HG02840 (cell line): Measurements from ENCODE around the gene NPDC1.

Experiments
- ATAC-seq: cut with Tn5 transposase; IDR thresholded peaks from one replicate; pipeline ENCODE4 v1.9.1; 2021; ENCODE audit warnings: mild to moderate bottlenecking, moderate library complexity, moderate number of reproducible peaks; ENCODE audit not compliant: unreplicated experiment, low FRiP score

The NPDC1 gene

GRCh38 chr9:137058521-137059234 lies 12.7 kb upstream of the NPDC1 start:
- ATAC-seq, result no peak

GRCh38 chr9:137057545-137057944 lies 11.6 kb upstream of the NPDC1 start:
- no peak for ATAC-seq

DNA sequence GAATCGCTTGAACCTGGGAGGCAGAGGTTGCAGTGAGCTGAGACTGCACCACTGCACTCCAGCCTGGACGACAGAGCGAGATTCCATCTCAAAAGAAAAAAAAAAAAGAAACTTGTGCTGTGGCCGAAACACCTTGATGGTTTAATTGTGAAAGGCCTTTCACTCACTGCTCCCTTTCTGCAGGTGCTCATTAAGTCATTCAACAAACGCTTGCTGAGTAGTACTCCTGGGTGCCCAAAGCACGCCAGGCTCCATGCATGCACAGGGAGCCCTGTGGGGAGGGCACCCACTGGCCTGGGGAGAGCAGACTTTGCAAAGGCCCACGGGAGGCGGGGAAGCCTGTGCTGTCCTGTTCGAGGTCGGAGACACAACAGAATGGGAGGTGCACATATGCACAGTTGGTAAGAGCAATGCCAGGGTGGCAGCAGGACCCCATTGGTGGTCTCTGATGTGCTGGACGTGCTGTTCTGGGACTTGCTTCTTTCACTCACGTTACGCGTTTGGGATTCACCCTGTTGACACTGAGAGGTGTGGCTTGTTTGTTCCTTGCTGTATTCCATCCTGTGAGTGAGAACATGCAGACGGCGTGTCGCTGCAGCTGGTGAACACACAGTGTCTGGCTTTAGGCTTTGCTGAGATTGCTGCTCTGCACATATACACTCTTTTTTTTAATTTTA lies 10.9 kb upstream of the NPDC1 start:
- ATAC-seq, result no peak

- ATAC-seq, result no peak
Observed at GRCh38 chr9:137055385-137056364, 9.7 kb upstream of the NPDC1 start.

- ATAC-seq, result no peak
Observed at GRCh38 chr9:137054932-137055384, 9.0 kb upstream of the NPDC1 start.

GRCh38 chr9:137053944-137054931 lies 8.3 kb upstream of the NPDC1 start, which contains the start of gene ENTPD2:
TSS of gene ENTPD2 (minus strand) at chr9:137054061. CDS start at chr9:137053997, 64 bp downstream.
- ATAC-seq, result no peak

- no peak for ATAC-seq
Observed at GRCh38 chr9:137052998-137053943, 7.3 kb upstream of the NPDC1 start.

DNA sequence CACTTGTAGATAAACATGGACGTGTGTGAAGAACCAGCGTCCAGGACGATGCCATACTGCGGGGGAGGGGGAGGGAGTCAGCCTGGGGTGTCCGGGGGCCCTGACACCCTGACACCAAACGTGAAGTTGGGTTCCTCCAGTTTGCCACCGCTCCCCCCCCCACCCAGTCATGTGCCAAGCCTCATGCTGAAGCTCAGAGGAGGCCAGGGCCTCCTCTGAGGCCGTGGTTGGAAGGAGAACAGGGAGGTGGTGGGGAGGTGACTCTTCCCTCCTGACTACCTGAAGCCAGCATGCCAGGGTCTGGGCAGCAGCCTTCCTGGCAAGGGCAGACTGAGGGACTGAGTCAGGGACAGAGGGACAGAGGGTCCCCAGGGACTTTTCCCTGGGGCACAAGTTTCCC lies 6.3 kb upstream of the NPDC1 start:
- no peak for ATAC-seq

DNA sequence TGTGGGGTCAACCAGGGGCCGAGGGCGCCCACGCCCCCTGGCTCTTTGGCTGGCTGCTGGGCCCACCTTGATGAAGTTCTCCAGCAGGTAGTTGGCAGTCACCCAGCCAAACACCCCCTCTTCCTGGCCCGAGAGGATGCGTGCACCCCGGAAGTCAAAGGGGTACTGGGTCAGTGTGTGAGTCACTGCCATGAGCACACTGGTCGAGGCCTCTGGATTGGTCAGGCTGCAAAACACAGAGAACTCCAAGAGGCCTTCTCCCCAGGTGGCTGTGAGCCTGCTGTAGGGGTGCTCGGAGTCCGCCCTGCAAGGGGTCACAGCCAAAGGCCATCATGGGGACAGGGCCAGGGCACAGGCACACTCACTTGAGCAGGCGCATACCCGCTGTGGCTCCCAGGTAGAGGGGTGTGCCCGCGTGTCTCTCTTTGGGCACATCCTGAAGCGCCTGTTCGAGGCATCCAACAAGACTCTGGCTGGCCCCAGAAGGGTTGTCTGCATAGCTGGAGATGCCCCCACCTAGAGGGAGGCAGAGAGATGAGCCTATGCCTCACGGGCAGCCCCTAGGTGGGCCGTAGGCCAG lies 5.3 kb upstream of the NPDC1 start:
- no peak for ATAC-seq

GRCh38 chr9:137050570-137050969 lies 4.6 kb upstream of the NPDC1 start:
- ATAC-seq, result no peak

- no peak for ATAC-seq
Observed at GRCh38 chr9:137049544-137050449, 3.8 kb upstream of the NPDC1 start.

DNA sequence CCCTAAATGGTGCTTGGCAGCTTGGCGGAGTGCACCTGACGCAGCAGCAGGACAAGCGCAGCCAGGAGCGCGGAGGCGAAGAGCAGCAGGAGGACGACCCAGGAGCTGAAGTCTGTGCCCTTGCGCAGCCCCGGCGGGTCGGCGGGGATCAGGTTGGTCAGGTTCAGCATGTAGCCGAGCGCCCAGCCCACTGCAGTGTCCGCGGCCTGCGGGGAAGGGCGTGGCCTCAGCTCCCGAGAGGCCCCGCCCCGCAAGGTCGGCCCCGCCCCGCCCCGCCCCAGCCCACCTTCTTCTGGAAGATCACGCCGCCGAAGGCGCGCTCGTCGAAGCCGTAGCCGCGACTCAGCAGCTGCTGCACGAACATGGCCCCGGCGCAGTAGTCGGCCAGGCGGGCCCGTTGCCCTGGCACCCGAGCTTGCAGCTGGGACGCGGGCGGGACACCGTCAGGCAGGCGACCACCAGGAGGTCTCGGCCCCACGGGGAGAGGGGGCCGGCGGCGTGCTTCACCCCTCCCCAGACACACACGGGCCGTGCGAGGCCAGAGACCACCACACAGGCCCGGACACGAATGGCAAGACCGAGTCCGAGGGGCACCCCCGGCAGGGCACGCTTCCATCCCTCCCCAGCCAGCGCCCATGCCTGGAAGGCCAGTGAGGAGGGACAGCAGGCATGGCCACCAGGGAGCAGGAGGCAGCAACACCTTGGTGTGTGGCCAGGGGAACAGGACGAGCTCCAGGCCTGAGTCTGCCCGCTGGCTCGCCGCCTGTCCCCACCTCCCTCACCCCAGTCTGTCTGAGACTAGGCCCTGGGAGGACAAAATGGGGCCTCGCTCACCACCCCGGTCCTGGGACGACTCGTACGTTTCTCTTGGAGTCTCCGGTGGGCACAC lies 2.9 kb upstream of the NPDC1 start:
- ATAC-seq, result no peak

- no peak for ATAC-seq
Observed at GRCh38 chr9:137045294-137046087, 486 bp downstream of the NPDC1 start.

GRCh38 chr9:137044502-137045177 lies 1.3 kb downstream of the NPDC1 start:
- ATAC-seq, result no peak

DNA sequence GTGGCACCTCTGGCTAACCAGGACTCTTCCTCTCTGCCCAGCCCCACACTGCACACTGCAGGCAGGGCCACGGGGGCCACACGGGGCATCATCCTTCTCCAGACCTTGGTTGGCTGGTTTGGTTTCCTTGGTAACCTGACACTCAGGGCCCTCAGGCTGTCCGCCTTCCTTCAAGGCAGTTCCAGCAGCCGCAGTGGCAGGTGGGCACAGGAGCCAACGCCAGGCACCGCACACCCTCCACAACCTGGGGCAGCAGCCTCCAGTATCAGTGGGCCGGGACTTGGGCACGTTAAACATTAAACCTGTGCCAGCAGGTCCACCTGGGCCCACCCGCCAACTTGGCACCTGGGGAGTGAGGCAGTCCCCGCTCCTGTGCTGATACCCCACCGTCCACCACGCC lies 1.9 kb downstream of the NPDC1 start:
- no peak for ATAC-seq
